ENCODE measurements around the gene OR2T35. TPM values are rescaled to one million over a fixed set of nuclear protein-coding genes. Genes with fewer than 3 reads are reported as not detected.

Gene OR2T35
- total RNA-seq, 1 experiment from 2014 or later: not detected

DNA sequence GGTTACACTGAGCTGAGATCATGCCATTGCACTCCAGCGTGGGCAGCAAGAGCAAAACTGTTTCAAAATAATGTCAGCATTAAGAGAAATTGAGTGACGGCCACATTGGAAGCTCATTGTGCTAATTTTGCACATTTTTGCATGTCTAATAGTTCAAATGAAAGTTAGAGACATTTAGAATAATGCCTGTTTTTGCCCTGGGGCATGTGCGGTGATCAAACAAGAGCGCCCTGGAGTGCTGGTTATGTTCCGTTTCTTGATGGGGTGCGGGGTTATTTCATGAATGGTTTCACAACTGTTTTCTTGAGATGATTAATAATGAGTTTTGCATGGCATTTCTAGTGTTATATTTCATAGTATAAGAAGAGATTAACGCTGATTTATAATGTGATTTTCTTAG lies 23.3 kb downstream of the OR2T35 start:
- H3K27me3 ChIP-seq (ENCODE audit: insufficient read depth, low read depth): no peaks in the 10 kb centered on the region; the same call in 1 of the 2 replicates
- H2AFZ ChIP-seq: no peak overlapping the region
- H3K27ac ChIP-seq: no peak overlapping the region
- H4K20me1 ChIP-seq (ENCODE audit: insufficient read depth): no peaks in the 10 kb centered on the region
- H3K9me2 ChIP-seq (ENCODE audit: insufficient read depth): no peaks in the 10 kb centered on the region
- no peaks in the 10 kb centered on the region for H3F3A ChIP-seq (ENCODE audit: insufficient read depth, low read depth)
- H3K4me2 ChIP-seq: no peak overlapping the region
- TF ChIP-seq EZH2 (IDR thresholded peaks at IDR 0.05; ENCODE audit: low read depth): no peak
- TF ChIP-seq, protein P1, sequence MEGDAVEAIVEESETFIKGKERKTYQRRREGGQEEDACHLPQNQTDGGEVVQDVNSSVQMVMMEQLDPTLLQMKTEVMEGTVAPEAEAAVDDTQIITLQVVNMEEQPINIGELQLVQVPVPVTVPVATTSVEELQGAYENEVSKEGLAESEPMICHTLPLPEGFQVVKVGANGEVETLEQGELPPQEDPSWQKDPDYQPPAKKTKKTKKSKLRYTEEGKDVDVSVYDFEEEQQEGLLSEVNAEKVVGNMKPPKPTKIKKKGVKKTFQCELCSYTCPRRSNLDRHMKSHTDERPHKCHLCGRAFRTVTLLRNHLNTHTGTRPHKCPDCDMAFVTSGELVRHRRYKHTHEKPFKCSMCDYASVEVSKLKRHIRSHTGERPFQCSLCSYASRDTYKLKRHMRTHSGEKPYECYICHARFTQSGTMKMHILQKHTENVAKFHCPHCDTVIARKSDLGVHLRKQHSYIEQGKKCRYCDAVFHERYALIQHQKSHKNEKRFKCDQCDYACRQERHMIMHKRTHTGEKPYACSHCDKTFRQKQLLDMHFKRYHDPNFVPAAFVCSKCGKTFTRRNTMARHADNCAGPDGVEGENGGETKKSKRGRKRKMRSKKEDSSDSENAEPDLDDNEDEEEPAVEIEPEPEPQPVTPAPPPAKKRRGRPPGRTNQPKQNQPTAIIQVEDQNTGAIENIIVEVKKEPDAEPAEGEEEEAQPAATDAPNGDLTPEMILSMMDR (conservative IDR thresholded peaks at IDR 0.05): no peak
- BruUV-seq (replicated peaks): no TSS peak
- ChIA-PET CTCF (no interaction called here), POLR2A (ENCODE audit: unreplicated experiment) (no interaction called here)
- no peaks in the 10 kb centered on the region for H3K9me3 ChIP-seq (ENCODE audit: insufficient read depth, low read depth)
- intact Hi-C loops (cut with micrococcal nuclease; ENCODE audit: unreplicated experiment): loop anchor here (2.0 kb wide), 1 partner anchor 187 kb away; no protein-coding TSS in a partner anchor
- no peaks in the 10 kb centered on the region for H3K4me1 ChIP-seq (replicated peaks; ENCODE audit: insufficient read depth)
- DNase-seq: no peak
- H3K36me3 ChIP-seq (ENCODE audit: low read depth): no peaks in the 10 kb centered on the region
- H3K4me3 ChIP-seq: no peak overlapping the region
- H3K79me2 ChIP-seq (ENCODE audit: low read depth): no peaks in the 10 kb centered on the region

DNA sequence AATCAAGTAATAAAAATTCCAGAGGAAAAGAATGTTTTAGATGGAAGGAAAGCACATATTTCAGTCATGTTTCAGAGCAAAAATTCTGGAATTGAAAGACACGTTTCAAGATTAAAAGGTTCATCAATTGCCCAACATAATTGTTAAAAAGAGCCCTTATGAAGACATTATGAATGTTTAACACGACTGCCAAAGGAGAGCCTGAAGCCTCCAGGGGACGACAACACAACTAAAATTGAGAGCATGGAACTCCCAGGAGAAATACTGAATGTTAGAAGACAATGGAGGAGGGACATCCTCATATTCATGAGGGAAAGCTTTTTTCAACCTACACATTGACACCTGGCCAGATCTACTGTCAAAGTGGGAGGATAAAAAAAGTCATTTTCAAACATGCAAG lies 26.2 kb downstream of the OR2T35 start:
- H3K27ac ChIP-seq: no peak overlapping the region
- no peaks in the 10 kb centered on the region for H3F3A ChIP-seq (ENCODE audit: insufficient read depth, low read depth)
- H2AFZ ChIP-seq: no peak overlapping the region
- no peaks in the 10 kb centered on the region for H3K27me3 ChIP-seq (ENCODE audit: insufficient read depth, low read depth)
- H4K20me1 ChIP-seq (ENCODE audit: insufficient read depth): no peaks in the 10 kb centered on the region
- H3K79me2 ChIP-seq (ENCODE audit: low read depth): no peaks in the 10 kb centered on the region
- H3K9me3 ChIP-seq (ENCODE audit: insufficient read depth, low read depth): no peaks in the 10 kb centered on the region
- no peaks in the 10 kb centered on the region for H3K9me2 ChIP-seq (ENCODE audit: insufficient read depth)
- DNase-seq: no peak
- intact Hi-C loops (cut with micrococcal nuclease; ENCODE audit: unreplicated experiment): no loop called here
- BruUV-seq (replicated peaks): no TSS peak
- no peak overlapping the region for H3K4me2 ChIP-seq
- POLR2A ChIA-PET (ENCODE audit: unreplicated experiment): no interaction called here
- no peaks in the 10 kb centered on the region for H3K4me1 ChIP-seq (replicated peaks; ENCODE audit: insufficient read depth)
- no peak for TF ChIP-seq EZH2 (IDR thresholded peaks at IDR 0.05; ENCODE audit: low read depth)
- TF ChIP-seq, protein P1 (conservative IDR thresholded peaks at IDR 0.05): no peak
- H3K4me3 ChIP-seq: no peak overlapping the region
- CTCF ChIA-PET: no interaction called here
- no peaks in the 10 kb centered on the region for H3K36me3 ChIP-seq (ENCODE audit: low read depth)

DNA sequence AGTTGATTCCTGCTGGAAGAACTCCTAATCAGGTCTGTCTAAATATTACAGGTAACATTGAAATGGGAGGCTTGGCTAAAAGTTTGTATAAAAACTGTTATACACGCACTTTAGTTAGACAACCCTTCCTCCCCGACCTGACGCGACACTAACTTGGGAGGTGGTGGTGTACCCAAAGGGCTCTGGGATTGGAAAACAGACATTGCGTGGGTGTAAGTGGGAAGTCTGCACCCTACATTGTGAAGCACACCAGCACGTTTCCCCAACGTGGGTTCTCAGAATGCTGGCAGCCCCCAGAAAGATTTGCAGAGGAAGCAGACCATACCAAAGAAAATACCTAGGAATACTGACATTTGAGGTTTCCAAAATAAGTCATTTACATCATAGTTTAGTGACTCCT lies 27.0 kb downstream of the OR2T35 start:
- Histone ChIP-seq H3K4me3 (no peak overlapping the region), H3K9me2 (ENCODE audit: insufficient read depth) (no peaks in the 10 kb centered on the region), H3F3A (ENCODE audit: insufficient read depth, low read depth) (no peaks in the 10 kb centered on the region), H3K9me3 (ENCODE audit: insufficient read depth, low read depth) (no peaks in the 10 kb centered on the region), H3K27ac (no peak overlapping the region), H3K36me3 (ENCODE audit: low read depth) (no peaks in the 10 kb centered on the region), H3K79me2 (ENCODE audit: low read depth) (no peaks in the 10 kb centered on the region), H4K20me1 (ENCODE audit: insufficient read depth) (no peaks in the 10 kb centered on the region), H3K4me1 (replicated peaks; ENCODE audit: insufficient read depth) (no peaks in the 10 kb centered on the region), H3K4me2 (no peak overlapping the region), H2AFZ (no peak overlapping the region), H3K27me3 (ENCODE audit: insufficient read depth, low read depth) (no peaks in the 10 kb centered on the region)
- ChIA-PET POLR2A (ENCODE audit: unreplicated experiment) (no interaction called here), CTCF (no interaction called here)
- no TSS peak for BruUV-seq (replicated peaks)
- TF ChIP-seq, protein P1 (conservative IDR thresholded peaks at IDR 0.05): no peak
- no peak for TF ChIP-seq EZH2 (IDR thresholded peaks at IDR 0.05; ENCODE audit: low read depth)
- DNase-seq: no peak
- intact Hi-C loops (cut with micrococcal nuclease; ENCODE audit: unreplicated experiment): no loop called here
